ACHN (cell line): ENCODE measurements around the gene IL6ST.
"Not testable (repeated sequence)": the region's sequence is repeated elsewhere in the genome, so short reads cannot be mapped to it uniquely, and the experiment has no call there.

Experiments used
- DNase-seq: peaks from one replicate; pipeline ENCODE4 v3.0.0-alpha.2; 2015
- in situ Hi-C: cut with HindIII; loops from 2 replicates; pipeline ENCODE4 v1.10.0; 2017; ENCODE audit warnings: low sequenced_read_pairs, low pct_ligation_motif_present, low pct_unique_long_range_greater_than_20kb

Gene IL6ST

GRCh38 chr5:55994495-55994997 is at the start of gene IL6ST:
TSS of gene IL6ST (minus strand) at chr5:55994963. CDS start at chr5:55976278, 18,685 bp downstream.
- peak; percentile 70 for DNase-seq
- in situ Hi-C loops: no loop called here

- DNase-seq: no peak
- in situ Hi-C loops: no loop called here
These were observed 45.2 kb upstream of the IL6ST start for GRCh38 chr5:56039985-56040384.

- DNase-seq, in situ Hi-C loops: not testable (repeated sequence)
These were observed 43.4 kb upstream of the IL6ST start for GRCh38 chr5:56038206-56038605.

- in situ Hi-C loops: no loop called here
- DNase-seq: no peak
These were observed 42.8 kb upstream of the IL6ST start for GRCh38 chr5:56037531-56038010.

- DNase-seq, in situ Hi-C loops: not testable (repeated sequence)
These were observed 40.6 kb upstream of the IL6ST start for GRCh38 chr5:56035394-56035793.

GRCh38 chr5:56029871-56030630 is 35.3 kb upstream of the IL6ST start:
- DNase-seq, in situ Hi-C loops: not testable (repeated sequence)

GRCh38 chr5:56029457-56029856 is 34.7 kb upstream of the IL6ST start:
- in situ Hi-C loops: no loop called here
- DNase-seq: no peak

GRCh38 chr5:56028708-56029107 is 33.9 kb upstream of the IL6ST start:
- DNase-seq: no peak
- in situ Hi-C loops: no loop called here

- peak; percentile 38 for DNase-seq
These were observed 32.1 kb upstream of the IL6ST start for GRCh38 chr5:56026863-56027300.

GRCh38 chr5:56025151-56025885 is 30.6 kb upstream of the IL6ST start:
- peak; percentile 6 for DNase-seq
- in situ Hi-C loops: no loop called here

More at GRCh38 chr5:56026863-56027300, 32.1 kb upstream of the IL6ST start:
- in situ Hi-C loops: no loop called here

GRCh38 chr5:56024810-56025150 is 30.0 kb upstream of the IL6ST start:
- no peak for DNase-seq
- in situ Hi-C loops: no loop called here

GRCh38 chr5:56023296-56023695 is 28.5 kb upstream of the IL6ST start:
- in situ Hi-C loops: no loop called here
- DNase-seq: no peak

GRCh38 chr5:56019306-56020272 is 24.8 kb upstream of the IL6ST start:
- DNase-seq: no peak
- in situ Hi-C loops: no loop called here

- in situ Hi-C loops: no loop called here
These were observed 24.1 kb upstream of the IL6ST start for GRCh38 chr5:56018832-56019231.

GRCh38 chr5:56014701-56015100 is 19.9 kb upstream of the IL6ST start:
- in situ Hi-C loops, DNase-seq: not testable (repeated sequence)

More at GRCh38 chr5:56018832-56019231, 24.1 kb upstream of the IL6ST start:
- no peak for DNase-seq

GRCh38 chr5:56013939-56014338 is 19.2 kb upstream of the IL6ST start:
- DNase-seq, in situ Hi-C loops: not testable (repeated sequence)

- in situ Hi-C loops: no loop called here
- DNase-seq: no peak
These were observed 17.7 kb upstream of the IL6ST start for GRCh38 chr5:56012281-56012963.

GRCh38 chr5:56011835-56012234 is 17.1 kb upstream of the IL6ST start:
- no peak for DNase-seq

More at GRCh38 chr5:56011835-56012234, 17.1 kb upstream of the IL6ST start:
- in situ Hi-C loops: no loop called here
